ENCODE results near the gene AICDA. TPM values are rescaled to one million over a fixed set of nuclear protein-coding genes. Genes with fewer than 3 reads are reported as not detected.

AICDA gene
- not detected in 2 replicates for total RNA-seq

DNA sequence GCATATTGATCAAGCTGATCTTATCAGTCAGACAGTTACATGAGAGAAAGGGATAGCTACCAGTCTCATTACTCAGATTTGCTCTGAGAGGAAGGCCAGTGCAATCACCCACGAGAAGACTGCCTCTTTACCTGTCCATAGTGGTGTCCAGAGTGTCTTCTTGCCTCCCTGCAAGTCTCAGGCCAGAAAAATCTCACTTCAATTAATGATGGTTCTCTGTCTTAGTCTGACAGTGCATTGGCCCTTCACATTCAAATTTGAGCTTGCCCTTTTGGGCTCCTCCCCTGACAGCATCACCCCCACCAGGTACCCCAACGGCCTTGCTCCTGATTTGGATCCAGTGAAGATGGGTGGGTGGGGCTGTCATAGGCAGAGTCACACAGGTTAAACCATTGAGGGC, at the start of gene AICDA:
Gene AICDA (minus strand): TSS at position 231 of the 400 bp plus-strand sequence. CDS start 92 bp downstream, at position 139.

Other genes starting within 250 kb of the AICDA start
- gene CLEC6A, start 156.9 kb downstream of the AICDA start, total RNA-seq, result not detected in 2 replicates
- gene CLEC4D, start 99.4 kb downstream of the AICDA start, total RNA-seq, result not detected in 2 replicates
- not detected in 2 replicates for gene CLEC4E, start 72.0 kb downstream of the AICDA start, total RNA-seq
- gene MFAP5, start 50.0 kb upstream of the AICDA start, total RNA-seq, result 5.8 and 19.1 TPM in 2 replicates
- 29.5 and 37.7 TPM in 2 replicates for gene RIMKLB, start 85.1 kb upstream of the AICDA start, total RNA-seq
- not detected in 2 replicates for gene A2ML1, start 209.8 kb upstream of the AICDA start, total RNA-seq